Calu3 (cell line): ENCODE data around the gene TSHZ2. TPM values are rescaled to one million over a fixed set of nuclear protein-coding genes. Genes with fewer than 3 reads are reported as not detected.

ENCODE experiments used
- BruUV-seq: library from RNA; stranded (reverse); fragments of 400-500 nt; replicated peaks from 2 replicates; lab custom pipeline; 2021; lab: Mats Ljungman, UMichigan
- CTCF ChIA-PET: fragments of 300-600 bp; sonication (Branson Sonifier 250); formaldehyde crosslinking; loops from one replicate; lab custom pipeline; 2022; ENCODE audit warnings: antibody characterized with exemption; lab: Charles Lee
- DNase-seq: peaks from one replicate; pipeline ENCODE4 v3.0.0; 2022
- H3K27ac Mint-ChIP-seq: one replicate; pipeline ENCODE4 v1.8.0; 2022; ENCODE audit warnings: mixed read lengths; ENCODE audit not compliant: unreplicated experiment
- H3K27me3 Mint-ChIP-seq: one replicate; pipeline ENCODE4 v1.8.0; 2022; ENCODE audit warnings: mixed read lengths; ENCODE audit not compliant: unreplicated experiment
- H3K36me3 Mint-ChIP-seq: one replicate; pipeline ENCODE4 v1.8.0; 2022; ENCODE audit warnings: mild to moderate bottlenecking, moderate library complexity, mixed read lengths; ENCODE audit not compliant: insufficient read depth, unreplicated experiment
- H3K4me1 Mint-ChIP-seq: one replicate; pipeline ENCODE4 v1.8.0; 2022; ENCODE audit warnings: mild to moderate bottlenecking, low read depth, mixed read lengths; ENCODE audit not compliant: unreplicated experiment
- H3K4me3 Mint-ChIP-seq: one replicate; pipeline ENCODE4 v1.8.0; 2022; ENCODE audit warnings: mild to moderate bottlenecking, low read depth, moderate library complexity, mixed read lengths; ENCODE audit not compliant: unreplicated experiment
- H3K9me3 Mint-ChIP-seq: one replicate; pipeline ENCODE4 v1.8.0; 2022; ENCODE audit warnings: low read depth, mixed read lengths; ENCODE audit not compliant: unreplicated experiment
- CTCF ChIP-seq: fragments of 200-600 bp; IDR thresholded peaks from one replicate; pipeline ENCODE4 v1.8.0; 2022; ENCODE audit warnings: antibody characterized with exemption; ENCODE audit not compliant: unreplicated experiment
- intact Hi-C: fragments of 100-400 bp; cut with micrococcal nuclease; formaldehyde crosslinking; loops from one replicate; pipeline ENCODE4 v1.10.0; 2022; ENCODE audit not compliant: unreplicated experiment
- total RNA-seq: library from RNA; stranded (reverse); gene quantifications from 2 replicates; pipeline ENCODE4 v1.2.3, GENCODE V29; 2022

TSHZ2 gene
- total RNA-seq, 1 experiment from 2014 or later = not detected

GRCh38 chr20:53352727-53353440, 380.7 kb downstream of the TSHZ2 start:
- Mint-ChIP-seq H3K36me3 (no peaks in the 10 kb centered on the region), H3K4me3 (no peak overlapping the region), H3K4me1 (no peaks in the 10 kb centered on the region), H3K9me3 (peaks cover 8% of the 10 kb centered on the region), H3K27me3 (peaks cover 56% of the 10 kb centered on the region), H3K27ac (no peak overlapping the region)
- intact Hi-C loops = no loop called here
- no peak for TF ChIP-seq CTCF
- no TSS peak for BruUV-seq
- CTCF ChIA-PET = no interaction called here
- no peak for DNase-seq

- no peaks in the 10 kb centered on the region for H3K4me1 Mint-ChIP-seq
- DNase-seq = no peak
- intact Hi-C loops = no loop called here
- H3K27me3 Mint-ChIP-seq = peaks cover 44% of the 10 kb centered on the region
- H3K9me3 Mint-ChIP-seq = peaks cover 8% of the 10 kb centered on the region
- CTCF ChIA-PET = no interaction called here
- H3K27ac Mint-ChIP-seq = no peak overlapping the region
- no peak for TF ChIP-seq CTCF
- no peaks in the 10 kb centered on the region for H3K36me3 Mint-ChIP-seq
- no peak overlapping the region for H3K4me3 Mint-ChIP-seq
- no TSS peak for BruUV-seq
These were observed 382.2 kb downstream of the TSHZ2 start for GRCh38 chr20:53354314-53354713.

GRCh38 chr20:53355790-53356189, 383.6 kb downstream of the TSHZ2 start:
- TF ChIP-seq CTCF = no peak
- CTCF ChIA-PET = no interaction called here
- no TSS peak for BruUV-seq
- intact Hi-C loops = no loop called here
- Mint-ChIP-seq H3K36me3 (no peaks in the 10 kb centered on the region), H3K27me3 (peaks cover 32% of the 10 kb centered on the region), H3K9me3 (peaks cover 6% of the 10 kb centered on the region), H3K4me3 (no peak overlapping the region), H3K27ac (no peak overlapping the region), H3K4me1 (no peaks in the 10 kb centered on the region)
- no peak for DNase-seq

- no peak overlapping the region for H3K4me3 Mint-ChIP-seq
- peaks cover 21% of the 10 kb centered on the region for H3K27me3 Mint-ChIP-seq
- intact Hi-C loops = no loop called here
- H3K36me3 Mint-ChIP-seq = no peaks in the 10 kb centered on the region
- DNase-seq = no peak
- H3K27ac Mint-ChIP-seq = no peak overlapping the region
- H3K9me3 Mint-ChIP-seq = peaks cover 6% of the 10 kb centered on the region
- no peak for TF ChIP-seq CTCF
- H3K4me1 Mint-ChIP-seq = no peaks in the 10 kb centered on the region
- BruUV-seq = no TSS peak
- CTCF ChIA-PET = no interaction called here
These were observed 387.3 kb downstream of the TSHZ2 start for GRCh38 chr20:53359425-53359824.
